Measurements from ENCODE around the gene SLC26A11. TPM values are rescaled to one million over a fixed set of nuclear protein-coding genes. Genes with fewer than 3 reads are reported as not detected.

Gene SLC26A11
- total and polyA plus RNA-seq, 5 donors from 2014 or later: 7.7 to 75.9 (median 8.3) TPM

- H3K27me3 ChIP-seq (ENCODE audit: control insufficient read depth, insufficient read depth, low read length): no peaks in the 10 kb centered on the region
- H3K9me3 ChIP-seq (ENCODE audit: control insufficient read depth in 2 of 2, low read length in 2 of 2): no peaks in the 10 kb centered on the region
- H3K4me3 ChIP-seq (ENCODE audit: low read depth, low read length): no peak overlapping the region
- no peaks in the 10 kb centered on the region for H3K36me3 Mint-ChIP-seq
- DNase-seq (no peak), ATAC-seq (ENCODE audit: low read depth in 2 of 2) (no peak)
- peaks cover 15% of the 10 kb centered on the region for H3K27me3 Mint-ChIP-seq
- no peaks in the 10 kb centered on the region for H3K36me3 ChIP-seq (ENCODE audit: control insufficient read depth, insufficient read depth, low read length)
- no peak overlapping the region for H3K27ac ChIP-seq (ENCODE audit: insufficient read depth, low read length, poor library complexity, severe bottlenecking)
- H3K4me1 ChIP-seq (ENCODE audit: control insufficient read depth, insufficient read depth, low read length, poor library complexity, severe bottlenecking): no peaks in the 10 kb centered on the region
- peaks cover 0 to 2% (median 0%) of the 10 kb centered on the region in 7 donors for H3K9me3 Mint-ChIP-seq
- no peak overlapping the region for H3K27ac Mint-ChIP-seq
- H3K4me3 Mint-ChIP-seq: no peak overlapping the region
- H3K4me1 Mint-ChIP-seq: no peaks in the 10 kb centered on the region
These were observed 29.5 kb upstream of the SLC26A11 start for GRCh38 chr17:80190716-80191115.

GRCh38 chr17:80191192-80191591, 29.0 kb upstream of the SLC26A11 start:
- no peak for DNase-seq
- no peaks in the 10 kb centered on the region for H3K36me3 Mint-ChIP-seq
- H3K4me3 Mint-ChIP-seq: peak overlapping the region in 1 of 4 donors; percentile 27
- peaks cover 0 to 2% (median 0%) of the 10 kb centered on the region in 7 donors for H3K9me3 Mint-ChIP-seq
- H3K4me3 ChIP-seq (ENCODE audit: low read depth, low read length): no peak overlapping the region
- no peaks in the 10 kb centered on the region for H3K9me3 ChIP-seq (ENCODE audit: control insufficient read depth in 2 of 2, low read length in 2 of 2)
- peaks cover 15% of the 10 kb centered on the region for H3K27me3 Mint-ChIP-seq
- no peak for ATAC-seq (ENCODE audit: low read depth in 2 of 2)
- no peaks in the 10 kb centered on the region for H3K36me3 ChIP-seq (ENCODE audit: control insufficient read depth, insufficient read depth, low read length)
- H3K27ac ChIP-seq (ENCODE audit: insufficient read depth, low read length, poor library complexity, severe bottlenecking): no peak overlapping the region
- H3K27me3 ChIP-seq (ENCODE audit: control insufficient read depth, insufficient read depth, low read length): no peaks in the 10 kb centered on the region
- H3K27ac Mint-ChIP-seq: no peak overlapping the region
- H3K4me1 ChIP-seq (ENCODE audit: control insufficient read depth, insufficient read depth, low read length, poor library complexity, severe bottlenecking): no peaks in the 10 kb centered on the region
- peaks cover 0 to 4% (median 1%) of the 10 kb centered on the region in 4 donors for H3K4me1 Mint-ChIP-seq

GRCh38 chr17:80191865-80192661, 28.2 kb upstream of the SLC26A11 start:
- Mint-ChIP-seq H3K9me3 (peaks cover 0 to 2% (median 0%) of the 10 kb centered on the region in 7 donors), H3K4me1 (peaks cover 0 to 5% (median 1%) of the 10 kb centered on the region in 4 donors), H3K27me3 (peaks cover 8% of the 10 kb centered on the region), H3K4me3 (no peak overlapping the region), H3K36me3 (no peaks in the 10 kb centered on the region), H3K27ac (no peak overlapping the region)
- H3K36me3 ChIP-seq (ENCODE audit: control insufficient read depth, insufficient read depth, low read length): no peaks in the 10 kb centered on the region
- H3K4me3 ChIP-seq (ENCODE audit: low read depth, low read length): no peak overlapping the region
- no peak for DNase-seq
- H3K9me3 ChIP-seq (ENCODE audit: control insufficient read depth in 2 of 2, low read length in 2 of 2): no peaks in the 10 kb centered on the region
- no peak for ATAC-seq (ENCODE audit: low read depth in 2 of 2)
- H3K27me3 ChIP-seq (ENCODE audit: control insufficient read depth, insufficient read depth, low read length): no peaks in the 10 kb centered on the region
- no peak overlapping the region for H3K27ac ChIP-seq (ENCODE audit: insufficient read depth, low read length, poor library complexity, severe bottlenecking)
- no peaks in the 10 kb centered on the region for H3K4me1 ChIP-seq (ENCODE audit: control insufficient read depth, insufficient read depth, low read length, poor library complexity, severe bottlenecking)

DNA sequence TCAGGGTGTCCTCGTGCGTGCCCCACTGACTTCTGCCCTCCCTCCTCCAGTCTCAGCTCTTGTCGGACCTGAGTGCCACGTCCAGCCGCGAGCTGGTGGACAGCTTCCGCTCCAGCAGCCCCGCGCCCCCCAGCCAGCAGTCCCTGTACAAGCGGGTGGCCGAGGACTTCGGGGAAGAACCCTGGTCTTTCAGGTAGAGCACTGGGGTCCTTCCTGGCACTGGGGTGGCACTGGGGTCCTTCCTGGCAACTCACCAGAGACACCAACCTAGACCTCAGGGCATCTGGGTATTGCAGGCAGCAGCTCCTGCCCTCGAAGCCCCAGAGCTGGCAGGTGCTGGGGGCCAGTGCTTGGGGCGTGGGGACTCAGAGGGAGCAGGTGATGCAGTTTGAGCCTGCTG, 25.1 kb upstream of the SLC26A11 start:
- Histone ChIP-seq H3K4me3 (ENCODE audit: low read depth, low read length) (no peak overlapping the region), H3K27me3 (ENCODE audit: control insufficient read depth, insufficient read depth, low read length) (no peaks in the 10 kb centered on the region), H3K36me3 (ENCODE audit: control insufficient read depth, insufficient read depth, low read length) (no peaks in the 10 kb centered on the region), H3K4me1 (ENCODE audit: control insufficient read depth, insufficient read depth, low read length, poor library complexity, severe bottlenecking) (no peaks in the 10 kb centered on the region), H3K9me3 (ENCODE audit: control insufficient read depth in 2 of 2, low read length in 2 of 2) (no peaks in the 10 kb centered on the region), H3K27ac (ENCODE audit: insufficient read depth, low read length, poor library complexity, severe bottlenecking) (no peak overlapping the region)
- ATAC-seq (ENCODE audit: low read depth in 2 of 2): no peak
- Mint-ChIP-seq H3K4me3 (peak overlapping the region in 1 of 4 donors; percentile 51), H3K4me1 (peaks cover 0 to 5% (median 1%) of the 10 kb centered on the region in 4 donors), H3K36me3 (no peaks in the 10 kb centered on the region), H3K27me3 (peaks cover 4% of the 10 kb centered on the region), H3K9me3 (peaks cover 0 to 2% (median 0%) of the 10 kb centered on the region in 7 donors), H3K27ac (no peak overlapping the region)
- DNase-seq: no peak

GRCh38 chr17:80195671-80196529, 24.3 kb upstream of the SLC26A11 start:
- no peaks in the 10 kb centered on the region for H3K27me3 ChIP-seq (ENCODE audit: control insufficient read depth, insufficient read depth, low read length)
- Mint-ChIP-seq H3K27me3 (peaks cover 4% of the 10 kb centered on the region), H3K9me3 (peaks cover 0 to 2% (median 0%) of the 10 kb centered on the region in 7 donors), H3K27ac (peak overlapping the region; percentile 26 to 65 (median 45)), H3K36me3 (no peaks in the 10 kb centered on the region), H3K4me3 (no peak overlapping the region), H3K4me1 (peaks cover 0 to 5% (median 1%) of the 10 kb centered on the region in 4 donors)
- H3K36me3 ChIP-seq (ENCODE audit: control insufficient read depth, insufficient read depth, low read length): no peaks in the 10 kb centered on the region
- H3K27ac ChIP-seq (ENCODE audit: insufficient read depth, low read length, poor library complexity, severe bottlenecking): no peak overlapping the region
- H3K4me1 ChIP-seq (ENCODE audit: control insufficient read depth, insufficient read depth, low read length, poor library complexity, severe bottlenecking): no peaks in the 10 kb centered on the region
- ATAC-seq (ENCODE audit: low read depth in 2 of 2) (peak in 1 of 2 donors; percentile 48), DNase-seq (peak; percentile 41 to 56 (median 49))
- H3K4me3 ChIP-seq (ENCODE audit: low read depth, low read length): no peak overlapping the region
- no peaks in the 10 kb centered on the region for H3K9me3 ChIP-seq (ENCODE audit: control insufficient read depth in 2 of 2, low read length in 2 of 2)

DNA sequence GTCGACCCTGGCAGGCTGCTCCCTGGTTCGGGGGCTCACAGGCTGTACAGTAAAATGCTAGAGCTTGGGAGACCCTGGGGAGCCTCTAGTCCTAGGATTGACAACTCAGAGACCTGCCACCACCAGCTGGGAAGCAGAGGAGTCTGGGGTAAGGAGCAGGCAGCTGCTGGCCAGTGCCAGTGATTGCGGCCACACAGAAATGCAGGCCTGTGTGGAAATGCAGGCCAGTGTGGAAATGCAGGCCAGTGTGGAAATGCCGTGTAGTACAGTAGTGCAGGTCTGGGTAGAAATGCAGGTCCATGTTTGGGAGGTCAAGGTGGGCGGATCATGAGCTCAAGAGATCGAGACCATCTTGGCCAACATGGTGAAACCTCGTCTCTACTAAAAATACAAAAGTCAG, 23.6 kb upstream of the SLC26A11 start:
- no peaks in the 10 kb centered on the region for H3K36me3 ChIP-seq (ENCODE audit: control insufficient read depth, insufficient read depth, low read length)
- peaks cover 0 to 5% (median 1%) of the 10 kb centered on the region in 4 donors for H3K4me1 Mint-ChIP-seq
- ATAC-seq (ENCODE audit: low read depth in 2 of 2): no peak
- no peaks in the 10 kb centered on the region for H3K9me3 ChIP-seq (ENCODE audit: control insufficient read depth in 2 of 2, low read length in 2 of 2)
- H3K36me3 Mint-ChIP-seq: no peaks in the 10 kb centered on the region
- no peak overlapping the region for H3K4me3 ChIP-seq (ENCODE audit: low read depth, low read length)
- H3K9me3 Mint-ChIP-seq: peaks cover 0 to 2% (median 0%) of the 10 kb centered on the region in 7 donors
- peak overlapping the region in 1 of 3 donors; percentile 66 for H3K27ac Mint-ChIP-seq
- H3K27ac ChIP-seq (ENCODE audit: insufficient read depth, low read length, poor library complexity, severe bottlenecking): no peak overlapping the region
- H3K27me3 ChIP-seq (ENCODE audit: control insufficient read depth, insufficient read depth, low read length): no peaks in the 10 kb centered on the region
- no peak overlapping the region for H3K4me3 Mint-ChIP-seq
- no peak for DNase-seq
- no peaks in the 10 kb centered on the region for H3K4me1 ChIP-seq (ENCODE audit: control insufficient read depth, insufficient read depth, low read length, poor library complexity, severe bottlenecking)
- H3K27me3 Mint-ChIP-seq: peaks cover 4% of the 10 kb centered on the region

DNA sequence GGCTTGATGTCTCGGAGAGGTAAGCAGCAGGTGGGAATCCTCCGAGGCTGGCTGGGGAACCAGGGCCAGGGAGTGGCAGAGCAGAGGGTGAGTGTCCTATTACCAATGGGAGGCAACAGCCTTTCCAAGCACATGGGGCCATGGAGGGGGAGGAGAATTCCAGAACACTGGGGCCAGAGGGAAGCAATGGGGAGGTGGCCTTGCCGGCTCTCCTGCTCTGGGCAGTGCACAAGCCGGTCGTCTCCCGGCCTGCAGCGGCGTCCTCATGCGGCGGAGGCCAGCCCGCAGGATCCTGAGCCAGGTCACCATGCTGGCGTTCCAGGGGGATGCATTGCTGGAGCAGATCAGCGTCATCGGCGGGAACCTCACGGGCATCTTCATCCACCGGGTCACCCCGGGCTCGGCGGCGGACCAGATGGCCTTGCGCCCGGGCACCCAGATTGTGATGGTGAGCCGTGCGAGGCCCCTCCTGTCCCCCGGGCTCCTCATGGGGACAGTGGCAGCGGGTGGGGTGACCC, 22.0 kb upstream of the SLC26A11 start:
- H3K27ac Mint-ChIP-seq: no peak overlapping the region
- peaks cover 0 to 2% (median 0%) of the 10 kb centered on the region in 7 donors for H3K9me3 Mint-ChIP-seq
- no peak overlapping the region for H3K4me3 ChIP-seq (ENCODE audit: low read depth, low read length)
- H3K36me3 ChIP-seq (ENCODE audit: control insufficient read depth, insufficient read depth, low read length): no peaks in the 10 kb centered on the region
- no peaks in the 10 kb centered on the region for H3K27me3 Mint-ChIP-seq
- no peaks in the 10 kb centered on the region for H3K4me1 ChIP-seq (ENCODE audit: control insufficient read depth, insufficient read depth, low read length, poor library complexity, severe bottlenecking)
- H3K36me3 Mint-ChIP-seq: no peaks in the 10 kb centered on the region
- no peak overlapping the region for H3K4me3 Mint-ChIP-seq
- DNase-seq (no peak), ATAC-seq (ENCODE audit: low read depth in 2 of 2) (no peak)
- H3K27ac ChIP-seq (ENCODE audit: insufficient read depth, low read length, poor library complexity, severe bottlenecking): no peak overlapping the region
- no peaks in the 10 kb centered on the region for H3K9me3 ChIP-seq (ENCODE audit: control insufficient read depth in 2 of 2, low read length in 2 of 2)
- H3K4me1 Mint-ChIP-seq: peaks cover 0 to 5% (median 1%) of the 10 kb centered on the region in 4 donors
- no peaks in the 10 kb centered on the region for H3K27me3 ChIP-seq (ENCODE audit: control insufficient read depth, insufficient read depth, low read length)
